Activated CD8-positive, alpha-beta T cell treated with anti-CD3 and anti-CD28 coated beads for 36 hours (primary cell): ENCODE results near the gene FAM228B. TPM values are rescaled to one million over a fixed set of nuclear protein-coding genes. Genes with fewer than 3 reads are reported as not detected.

Experiments
- ATAC-seq: fragments of 200-7000 bp; cut with Tn5 transposase; one replicate; pipeline ENCODE4 v1.10.0; 2021; ENCODE audit warnings: mild to moderate bottlenecking, moderate library complexity
- CTCF ChIA-PET: fragments of 350-600 bp; sonication (Branson Sonifier 250); formaldehyde crosslinking; loops from one replicate; lab custom pipeline; 2021; ENCODE audit warnings: antibody characterized with exemption; lab: Charles Lee
- POLR2A ChIA-PET: fragments of 350-600 bp; sonication (Branson Sonifier 250); formaldehyde crosslinking; loops from one replicate; lab custom pipeline; 2021; ENCODE audit warnings: antibody characterized with exemption; lab: Charles Lee
- DNase-seq: peaks from one replicate; pipeline ENCODE4 v3.0.0-alpha.2; 2020
- H3K27ac Mint-ChIP-seq: one replicate; pipeline ENCODE4 v1.8.0; 2021; ENCODE audit warnings: mild to moderate bottlenecking, mixed read lengths
- H3K27me3 Mint-ChIP-seq: one replicate; pipeline ENCODE4 v1.8.0; 2021; ENCODE audit warnings: mixed read lengths
- H3K36me3 Mint-ChIP-seq: one replicate; pipeline ENCODE4 v1.8.0; 2021; ENCODE audit warnings: low read depth, mixed read lengths
- H3K4me1 Mint-ChIP-seq: one replicate; pipeline ENCODE4 v1.8.0; 2021; ENCODE audit warnings: low read depth, mixed read lengths
- H3K4me3 Mint-ChIP-seq: one replicate; pipeline ENCODE4 v1.8.0; 2021; ENCODE audit warnings: mild to moderate bottlenecking, moderate library complexity, mixed read lengths
- H3K9me3 Mint-ChIP-seq: one replicate; pipeline ENCODE4 v1.8.0; 2021; ENCODE audit warnings: mixed read lengths
- intact Hi-C: fragments of 100-400 bp; cut with micrococcal nuclease; formaldehyde crosslinking; loops from one replicate; pipeline ENCODE4 v1.10.0; 2022
- total RNA-seq, 2 experiments: library from RNA; stranded (reverse); gene quantifications; one replicate each; pipeline ENCODE4 v1.2.3, GENCODE V29; 2021
- TF ChIP-seq, protein P1 (sequence below): fragments of 200-600 bp; IDR thresholded peaks from one replicate; pipeline ENCODE4 v1.8.0; 2022; ENCODE audit warnings: antibody characterized with exemption, mild to moderate bottlenecking

Gene FAM228B
- total RNA-seq, 2 experiments from 2014 or later, result 4.5 to 5.7 TPM

DNA sequence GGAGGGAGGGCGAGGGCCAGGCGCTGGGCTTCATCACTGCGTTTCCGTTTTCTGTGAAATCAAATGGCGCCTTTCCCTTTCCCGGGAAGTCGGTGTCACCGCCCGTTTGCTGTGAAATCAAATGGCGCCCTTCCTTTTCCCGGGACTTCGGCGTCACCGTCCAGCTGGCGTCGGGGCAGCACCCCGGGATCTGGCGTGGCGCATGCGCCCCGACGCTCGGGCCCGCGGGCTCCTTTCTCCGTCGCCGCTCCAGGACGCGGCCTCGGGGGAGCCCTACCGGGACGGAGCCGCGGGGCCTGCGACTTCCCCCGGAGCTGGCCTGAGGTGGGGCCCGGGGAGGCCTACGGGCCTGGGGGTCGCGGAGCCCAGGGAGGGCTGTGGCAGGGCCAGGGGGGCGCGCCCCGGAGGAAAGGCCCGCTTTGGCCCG is 51.6 kb downstream of the FAM228B start, which contains the start of gene FAM228A:
Gene FAM228A (plus strand): TSS at position 203 of the 427 bp plus-strand sequence. CDS start 428 bp downstream, outside the sequence.
- intact Hi-C loops, result no loop called here
- ChIA-PET CTCF (no interaction called here), POLR2A (no interaction called here)
- ATAC-seq, result no peak
- H3K27ac Mint-ChIP-seq, result no peak within 1 kb of the TSS
- no peak within 1 kb of the TSS for H3K4me3 Mint-ChIP-seq
- no peak for DNase-seq
- peaks cover 1% of the 10 kb centered on the region for H3K27me3 Mint-ChIP-seq
- H3K9me3 Mint-ChIP-seq, result no peaks in the 10 kb centered on the region
- no peaks in the 10 kb centered on the region for H3K36me3 Mint-ChIP-seq
- TF ChIP-seq, protein P1, sequence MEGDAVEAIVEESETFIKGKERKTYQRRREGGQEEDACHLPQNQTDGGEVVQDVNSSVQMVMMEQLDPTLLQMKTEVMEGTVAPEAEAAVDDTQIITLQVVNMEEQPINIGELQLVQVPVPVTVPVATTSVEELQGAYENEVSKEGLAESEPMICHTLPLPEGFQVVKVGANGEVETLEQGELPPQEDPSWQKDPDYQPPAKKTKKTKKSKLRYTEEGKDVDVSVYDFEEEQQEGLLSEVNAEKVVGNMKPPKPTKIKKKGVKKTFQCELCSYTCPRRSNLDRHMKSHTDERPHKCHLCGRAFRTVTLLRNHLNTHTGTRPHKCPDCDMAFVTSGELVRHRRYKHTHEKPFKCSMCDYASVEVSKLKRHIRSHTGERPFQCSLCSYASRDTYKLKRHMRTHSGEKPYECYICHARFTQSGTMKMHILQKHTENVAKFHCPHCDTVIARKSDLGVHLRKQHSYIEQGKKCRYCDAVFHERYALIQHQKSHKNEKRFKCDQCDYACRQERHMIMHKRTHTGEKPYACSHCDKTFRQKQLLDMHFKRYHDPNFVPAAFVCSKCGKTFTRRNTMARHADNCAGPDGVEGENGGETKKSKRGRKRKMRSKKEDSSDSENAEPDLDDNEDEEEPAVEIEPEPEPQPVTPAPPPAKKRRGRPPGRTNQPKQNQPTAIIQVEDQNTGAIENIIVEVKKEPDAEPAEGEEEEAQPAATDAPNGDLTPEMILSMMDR, result no peak
- peaks cover 2% of the 10 kb centered on the region for H3K4me1 Mint-ChIP-seq

DNA sequence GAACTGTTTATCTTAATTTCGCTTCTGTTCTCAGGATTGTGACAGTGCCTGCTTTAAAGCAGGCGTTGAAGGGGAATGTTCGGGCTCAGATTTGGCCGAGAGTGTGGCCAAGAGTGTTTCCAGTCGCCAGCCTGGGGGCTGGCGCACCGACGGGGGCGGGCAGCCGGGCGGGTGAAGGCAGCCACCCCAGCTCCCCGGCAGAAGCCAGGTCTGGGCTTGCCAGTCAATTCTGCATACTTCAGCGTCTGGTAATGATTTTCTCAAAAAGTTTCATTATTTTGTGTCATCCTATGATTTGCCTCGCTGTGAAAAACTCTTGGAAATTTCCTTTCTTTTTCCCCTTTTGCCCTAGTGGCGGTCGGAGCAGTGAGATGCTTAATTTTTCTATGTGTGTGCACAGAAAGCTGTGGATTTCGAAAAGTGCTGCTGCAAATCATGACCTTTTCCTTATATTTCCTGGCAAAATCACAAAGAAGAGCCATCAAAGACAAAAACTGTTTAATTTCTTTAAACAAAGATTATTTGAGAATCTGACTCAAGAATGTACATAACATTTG is 52.4 kb downstream of the FAM228B start:
- POLR2A ChIA-PET, result no interaction called here
- H3K4me1 Mint-ChIP-seq, result peaks cover 2% of the 10 kb centered on the region
- ATAC-seq (no peak), DNase-seq (no peak)
- no peaks in the 10 kb centered on the region for H3K9me3 Mint-ChIP-seq
- no peak overlapping the region for H3K27ac Mint-ChIP-seq
- no peak overlapping the region for H3K4me3 Mint-ChIP-seq
- TF ChIP-seq, protein P1, result no peak
- intact Hi-C loops, result no loop called here
- H3K36me3 Mint-ChIP-seq, result no peaks in the 10 kb centered on the region
- H3K27me3 Mint-ChIP-seq, result peaks cover 1% of the 10 kb centered on the region
- CTCF ChIA-PET, result interaction anchor here (0.9 kb wide), 1 partner anchor 53 kb away, joined by 4 read pairs; no protein-coding TSS in a partner anchor

DNA sequence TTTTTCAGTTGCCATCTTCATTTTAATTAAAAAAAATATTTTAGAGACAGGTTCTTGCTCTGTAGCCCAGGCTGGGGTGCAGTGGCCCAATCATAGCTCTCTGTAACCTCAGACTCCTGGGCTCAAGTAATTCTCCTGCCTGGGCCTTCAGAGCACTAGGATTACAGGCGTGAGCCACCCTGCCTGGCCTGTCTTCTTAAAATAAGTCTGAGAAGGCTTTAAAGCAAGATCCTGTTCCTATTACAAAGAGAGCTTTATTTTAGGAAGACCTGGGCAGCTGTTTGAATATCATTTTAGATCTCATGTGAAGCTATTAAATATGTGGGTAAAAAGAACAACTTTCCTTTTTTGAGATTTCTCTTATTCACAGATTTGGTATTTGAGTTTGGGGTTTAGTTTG is 53.1 kb downstream of the FAM228B start:
- no peak overlapping the region for H3K27ac Mint-ChIP-seq
- DNase-seq (no peak), ATAC-seq (no peak)
- peaks cover 2% of the 10 kb centered on the region for H3K4me1 Mint-ChIP-seq
- TF ChIP-seq, protein P1, result no peak
- peaks cover 1% of the 10 kb centered on the region for H3K27me3 Mint-ChIP-seq
- intact Hi-C loops, result no loop called here
- POLR2A ChIA-PET, result no interaction called here
- CTCF ChIA-PET, result interaction anchor here (0.9 kb wide), 1 partner anchor 54 kb away, joined by 4 read pairs; no protein-coding TSS in a partner anchor
- H3K36me3 Mint-ChIP-seq, result no peaks in the 10 kb centered on the region
- no peaks in the 10 kb centered on the region for H3K9me3 Mint-ChIP-seq
- no peak overlapping the region for H3K4me3 Mint-ChIP-seq

DNA sequence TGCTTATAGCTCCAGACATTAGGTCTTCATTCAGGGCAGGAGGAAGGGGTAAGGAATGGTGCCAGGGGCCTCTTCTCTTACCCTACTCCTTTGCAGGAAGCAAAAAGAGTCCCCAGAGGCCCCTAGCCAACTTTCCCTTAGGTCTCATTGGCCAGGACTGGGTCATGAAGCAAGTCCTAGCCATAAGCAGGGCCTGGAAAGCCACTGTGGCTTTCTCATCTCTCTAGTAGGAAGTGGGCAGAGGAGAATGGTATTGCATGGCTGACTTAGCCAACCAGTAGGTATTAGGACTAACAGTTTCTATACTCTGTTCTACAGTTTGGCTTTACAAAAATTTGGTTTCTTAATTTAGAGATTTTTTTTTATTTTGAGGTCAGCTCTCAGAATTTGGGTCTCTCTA is 56.4 kb downstream of the FAM228B start:
- ChIA-PET CTCF (interaction anchor here (0.9 kb wide), 1 partner anchor 14 kb away, joined by 3 read pairs; no protein-coding TSS in a partner anchor), POLR2A (no interaction called here)
- no peak overlapping the region for H3K4me3 Mint-ChIP-seq
- DNase-seq (no peak), ATAC-seq (no peak)
- peaks cover 2% of the 10 kb centered on the region for H3K4me1 Mint-ChIP-seq
- intact Hi-C loops, result no loop called here
- no peaks in the 10 kb centered on the region for H3K36me3 Mint-ChIP-seq
- H3K27me3 Mint-ChIP-seq, result no peaks in the 10 kb centered on the region
- H3K27ac Mint-ChIP-seq, result no peak overlapping the region
- no peaks in the 10 kb centered on the region for H3K9me3 Mint-ChIP-seq
- TF ChIP-seq, protein P1, result no peak

DNA sequence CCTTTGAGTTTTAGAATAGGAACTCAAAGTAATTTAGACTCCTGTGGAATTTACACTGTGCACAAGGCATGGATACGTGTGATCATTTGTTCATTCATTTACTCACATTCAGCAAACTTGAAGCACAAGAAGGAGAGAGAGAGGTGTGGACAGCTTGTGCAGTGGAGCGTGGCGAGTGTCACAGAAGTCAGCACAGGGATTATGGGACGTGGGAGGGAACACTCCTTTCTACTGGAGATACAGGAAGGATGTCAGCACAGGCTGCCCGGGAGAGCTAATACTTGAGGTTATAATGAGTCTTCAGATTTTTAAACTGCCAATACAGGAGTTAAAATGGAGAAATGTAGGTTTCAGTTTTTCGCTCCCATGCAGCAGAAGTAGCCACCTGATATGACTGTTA is 58.6 kb downstream of the FAM228B start:
- TF ChIP-seq, protein P1, result no peak
- CTCF ChIA-PET, result interaction anchor here (1.3 kb wide), 1 partner anchor 18 kb away, joined by 4 read pairs; no protein-coding TSS in a partner anchor

More for the DNA sequence above, 58.6 kb downstream of the FAM228B start:
- POLR2A ChIA-PET, result no interaction called here
- Mint-ChIP-seq H3K27me3 (no peaks in the 10 kb centered on the region), H3K36me3 (no peaks in the 10 kb centered on the region), H3K9me3 (no peaks in the 10 kb centered on the region), H3K27ac (no peak overlapping the region), H3K4me1 (peaks cover under 1% of the 10 kb centered on the region), H3K4me3 (no peak overlapping the region)
- ATAC-seq (no peak), DNase-seq (no peak)
- intact Hi-C loops, result no loop called here
